K562 (cell line): ENCODE data around the gene SOX4. TPM values are rescaled to one million over a fixed set of nuclear protein-coding genes. Genes with fewer than 3 reads are reported as not detected.

Experiments
- ATAC-seq: fragments of 200-7000 bp; cut with Tn5 transposase; 3 replicates; pipeline ENCODE4 v1.9.1; 2020; ENCODE audit warnings: moderate library complexity
- BruUV-seq: library from RNA; stranded (reverse); fragments of 400-500 nt; replicated peaks from 2 replicates; lab custom pipeline; 2021; lab: Mats Ljungman, UMichigan
- CTCF ChIA-PET: fragments of 300-600 bp; formaldehyde crosslinking; extraction: SDS; loops from one replicate; lab custom pipeline; 2021; ENCODE audit warnings: low intra/inter-chr PET ratio; lab: Yijun Ruan, JAX
- POLR2A ChIA-PET: fragments of 300-600, 350-650 bp; sonication (Branson Sonifier 250); formaldehyde crosslinking; extraction: SDS; loops from one replicate; lab custom pipeline; 2021; ENCODE audit warnings: antibody characterized with exemption, inconsistent platforms; lab: Yijun Ruan, JAX
- DNase-seq, 4 experiments: peaks; one replicate each; pipeline versions ENCODE4 v3.0.0 to v3.0.0-alpha.2; 2011 to 2018; ENCODE audit warnings: low spot score in 3 of 4, mixed read lengths in 3 of 4; ENCODE audit errors: extremely low read depth in 1 of 4
- FAIRE-seq: peaks from 2 replicates; lab custom pipeline; 2011; peaks lifted over from hg19 to GRCh38; lab: Jason Lieb, UNC
- H2AFZ ChIP-seq: 2 replicates; pipeline ENCODE4 v1.6.0; 2011; ENCODE audit warnings: low read depth, low read length, control low read depth, inconsistent platforms
- H3K27ac ChIP-seq: fragments of 200-600 bp; 3 replicates; pipeline ENCODE4 v1.8.0; 2011; ENCODE audit warnings: low read depth, mild to moderate bottlenecking, control low read depth, inconsistent platforms, low read length, moderate library complexity, mixed read lengths; ENCODE audit errors: extremely low read depth
- H3K27me3 ChIP-seq, 2 experiments: fragments of 300-600 bp in 1 of 2; 2 replicates in 1 of 2; 3 replicates in 1 of 2; pipeline versions ENCODE4 v1.6.0 to v1.8.0; 2011; ENCODE audit warnings: inconsistent platforms in 2 of 2, low read length in 2 of 2, mild to moderate bottlenecking in 1 of 2, mixed read lengths in 1 of 2, moderate library complexity in 1 of 2; ENCODE audit not compliant: control insufficient read depth in 2 of 2, insufficient read depth in 2 of 2
- H3K36me3 ChIP-seq: fragments of 300-600 bp; 3 replicates; pipeline ENCODE4 v1.8.0; 2011; ENCODE audit warnings: mild to moderate bottlenecking, low read length, inconsistent platforms; ENCODE audit not compliant: control insufficient read depth, insufficient read depth
- H3K4me1 ChIP-seq, 2 experiments: fragments of 200-600 bp in 1 of 2; replicated peaks in 1 of 2; 2 replicates in 1 of 2; 3 replicates in 1 of 2; pipeline versions ENCODE4 v1.5.1 to v1.8.0; 2011; ENCODE audit warnings: inconsistent platforms in 2 of 2, low read length in 2 of 2, mild to moderate bottlenecking in 1 of 2, mixed read lengths in 1 of 2, moderate library complexity in 1 of 2; ENCODE audit not compliant: control insufficient read depth in 2 of 2, insufficient read depth in 2 of 2
- H3K4me2 ChIP-seq: 2 replicates; pipeline ENCODE4 v1.6.1; 2011; ENCODE audit warnings: low read length, control low read depth, inconsistent platforms, mixed read lengths; ENCODE audit not compliant: insufficient read depth
- H3K4me3 ChIP-seq: fragments of 200-600 bp; sonication (generic), shearing (Covaris generic); 2 replicates; pipeline ENCODE4 v1.5.1; 2016; ENCODE audit warnings: control low read depth, inconsistent platforms
- H3K79me2 ChIP-seq: fragments of 200-600 bp; 3 replicates; pipeline ENCODE4 v1.8.0; 2011; ENCODE audit warnings: low read length, inconsistent platforms; ENCODE audit not compliant: control insufficient read depth, insufficient read depth
- H3K9ac ChIP-seq, 2 experiments: 2 replicates each; pipeline versions ENCODE4 v1.6.0 to v1.6.1; 2011; ENCODE audit warnings: low read depth in 2 of 2, low read length in 2 of 2, control low read depth in 1 of 2, inconsistent platforms in 1 of 2, mild to moderate bottlenecking in 1 of 2, mixed read lengths in 1 of 2; ENCODE audit not compliant: insufficient read depth in 1 of 2
- H3K9me1 ChIP-seq: one replicate; pipeline ENCODE4 v1.6.0; 2011; ENCODE audit warnings: inconsistent platforms, mild to moderate bottlenecking, low read length, moderate library complexity; ENCODE audit not compliant: control insufficient read depth, insufficient read depth
- H3K9me3 ChIP-seq: replicated peaks from 2 replicates; pipeline ENCODE4 v1.5.1; 2011; ENCODE audit warnings: low read depth, low read length, inconsistent platforms; ENCODE audit not compliant: control insufficient read depth, insufficient read depth
- H4K20me1 ChIP-seq: replicated peaks from 2 replicates; pipeline ENCODE4 v1.6.1; 2011; ENCODE audit warnings: low read length, inconsistent platforms, mixed read lengths; ENCODE audit not compliant: control insufficient read depth, insufficient read depth
- ARID1B ChIP-seq: fragments of 450-650 bp; IDR thresholded peaks from 2 replicates; pipeline ENCODE4 v1.6.1; 2016; ENCODE audit warnings: antibody characterized with exemption, mild to moderate bottlenecking, inconsistent platforms
- EGR1 ChIP-seq: fragments of 450-650 bp; conservative IDR thresholded peaks from 2 replicates; pipeline ENCODE4 v1.6.1; 2017; ENCODE audit warnings: mild to moderate bottlenecking
- FOXP1 ChIP-seq: sonication (generic); formaldehyde crosslinking; IDR thresholded peaks from 2 replicates; pipeline ENCODE4 v1.8.0; 2022; ENCODE audit warnings: mild to moderate bottlenecking, missing genetic modification reagents
- KDM2B ChIP-seq: fragments of 250-450 bp; sonication (Bioruptor Pico); IDR thresholded peaks from 2 replicates; pipeline ENCODE4 v1.8.0; 2021; ENCODE audit warnings: mild to moderate bottlenecking, moderate library complexity
- L3MBTL2 ChIP-seq: fragments of 450-650 bp; IDR thresholded peaks from 2 replicates; pipeline ENCODE4 v1.6.1; 2016; ENCODE audit warnings: mild to moderate bottlenecking, moderate library complexity
- RUNX1 ChIP-seq: sonication (generic); IDR thresholded peaks from 2 replicates; pipeline ENCODE4 v1.6.1; 2016; ENCODE audit warnings: antibody characterized with exemption, low read depth
- SMAD2 ChIP-seq: fragments of 150-350 bp; IDR thresholded peaks from 2 replicates; pipeline ENCODE4 v1.6.1; 2014; ENCODE audit warnings: low read depth, mild to moderate bottlenecking, low read length
- TCF7L2 ChIP-seq: fragments of 150-350 bp; IDR thresholded peaks from 2 replicates; pipeline ENCODE4 v1.6.1; 2016; ENCODE audit warnings: low read depth, mild to moderate bottlenecking, low read length, moderate library complexity
- ZKSCAN3 ChIP-seq: fragments of 250-450 bp; sonication (Bioruptor Pico); IDR thresholded peaks from 2 replicates; pipeline ENCODE4 v1.4.0; 2020
- ZNF41 ChIP-seq: fragments of 250-450 bp; sonication (Bioruptor Pico); conservative IDR thresholded peaks from 2 replicates; pipeline ENCODE4 v1.4.0; 2020; ENCODE audit warnings: mild to moderate bottlenecking
- ZNF445 ChIP-seq: fragments of 250-450 bp; sonication (Bioruptor Pico); IDR thresholded peaks from 2 replicates; pipeline ENCODE4 v1.4.0; 2020; ENCODE audit warnings: low read depth, mild to moderate bottlenecking, moderate library complexity
- WGBS: fragments of 100-300 bp; shearing (Covaris generic); methylation state at CpG from one replicate; pipeline ENCODE4 v1.1.6; 2016; ENCODE audit warnings: low coverage, mixed read lengths; ENCODE audit not compliant: insufficient coverage; ENCODE audit errors: missing lambda C conversion rate; 5-methylcytosine and 5-hydroxymethylcytosine counted together
- in situ Hi-C: fragments of 300-500 bp; cut with MboI; formaldehyde crosslinking; loops from 4 replicates; pipeline ENCODE4 v1.15.0; 2018; ENCODE audit warnings: inconsistent platforms, mixed read lengths
- intact Hi-C: fragments of 100-400 bp; cut with micrococcal nuclease; formaldehyde crosslinking; loops from 2 replicates; pipeline ENCODE4 v1.14.2; 2022
- polyA plus RNA-seq, 8 experiments: library from polyadenylated mRNA; depleted of rRNA in 4 of 8; stranded (reverse) in 5 of 8; unstranded in 3 of 8; fragments of >200 nt; fragmentation: Nextera tagmentation in 2 of 8; fragmentation: Illumina TruSeq in 1 of 8; extraction: Ambion mirVana in 2 of 8; extraction: Trizol in 1 of 8; gene quantifications; 2 replicates each; pipeline versions ENCODE4 v1.2.1 to v1.2.3, GENCODE V29; 2011 to 2014; ENCODE audit warnings: inconsistent platforms in 1 of 8, missing spikeins in 1 of 8
- total RNA-seq, 7 experiments: library from RNA; depleted of rRNA in 6 of 7; stranded (reverse); fragments of >200 nt in 6 of 7; fragmentation: Illumina TruSeq in 2 of 7; extraction: Trizol in 2 of 7; gene quantifications; 2 replicates each; pipeline versions ENCODE4 v1.2.1 to v1.2.3, GENCODE V29; 2011 to 2021; ENCODE audit warnings: low replicate concordance in 1 of 7
- TF ChIP-seq, protein P1 (sequence below): fragments of 250-450 bp; sonication (Bioruptor Pico); IDR thresholded peaks from 2 replicates; pipeline ENCODE4 v1.8.0; 2022; ENCODE audit warnings: moderate library complexity, mild to moderate bottlenecking, inconsistent platforms
- TF ChIP-seq, protein P2 (sequence below): sonication (generic); formaldehyde crosslinking; IDR thresholded peaks from 2 replicates; pipeline ENCODE4 v1.8.1; 2022; ENCODE audit warnings: missing genetic modification reagents
- TF ChIP-seq, protein P3 (sequence below): fragments of 250-450 bp; sonication (Bioruptor Pico); IDR thresholded peaks from 2 replicates; pipeline ENCODE4 v1.8.0; 2021; ENCODE audit warnings: moderate library complexity, mild to moderate bottlenecking, inconsistent platforms
- TF ChIP-seq, protein P4 (sequence below): fragments of 450-650 bp; IDR thresholded peaks from 2 replicates; pipeline ENCODE4 v1.6.1; 2014; ENCODE audit warnings: low read depth, mild to moderate bottlenecking, moderate library complexity, borderline replicate concordance
- TF ChIP-seq, protein P5 (sequence below): sonication (generic); formaldehyde crosslinking; IDR thresholded peaks from 2 replicates; pipeline ENCODE4 v1.8.0; 2022; ENCODE audit warnings: mild to moderate bottlenecking, missing genetic modification reagents

Gene SOX4
- total and polyA plus RNA-seq, 9 of the 15 experiments (the other 6 are each of a cell fraction or from before 2014, with no cell fraction given), result 0.03 to 0.29 (median 0.04) TPM

DNA sequence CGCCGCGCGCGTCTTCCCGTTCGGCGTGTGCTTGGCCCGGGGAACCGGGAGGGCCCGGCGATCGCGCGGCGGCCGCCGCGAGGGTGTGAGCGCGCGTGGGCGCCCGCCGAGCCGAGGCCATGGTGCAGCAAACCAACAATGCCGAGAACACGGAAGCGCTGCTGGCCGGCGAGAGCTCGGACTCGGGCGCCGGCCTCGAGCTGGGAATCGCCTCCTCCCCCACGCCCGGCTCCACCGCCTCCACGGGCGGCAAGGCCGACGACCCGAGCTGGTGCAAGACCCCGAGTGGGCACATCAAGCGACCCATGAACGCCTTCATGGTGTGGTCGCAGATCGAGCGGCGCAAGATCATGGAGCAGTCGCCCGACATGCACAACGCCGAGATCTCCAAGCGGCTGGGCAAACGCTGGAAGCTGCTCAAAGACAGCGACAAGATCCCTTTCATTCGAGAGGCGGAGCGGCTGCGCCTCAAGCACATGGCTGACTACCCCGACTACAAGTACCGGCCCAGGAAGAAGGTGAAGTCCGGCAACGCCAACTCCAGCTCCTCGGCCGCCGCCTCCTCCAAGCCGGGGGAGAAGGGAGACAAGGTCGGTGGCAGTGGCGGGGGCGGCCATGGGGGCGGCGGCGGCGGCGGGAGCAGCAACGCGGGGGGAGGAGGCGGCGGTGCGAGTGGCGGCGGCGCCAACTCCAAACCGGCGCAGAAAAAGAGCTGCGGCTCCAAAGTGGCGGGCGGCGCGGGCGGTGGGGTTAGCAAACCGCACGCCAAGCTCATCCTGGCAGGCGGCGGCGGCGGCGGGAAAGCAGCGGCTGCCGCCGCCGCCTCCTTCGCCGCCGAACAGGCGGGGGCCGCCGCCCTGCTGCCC, 1.1 kb downstream of the SOX4 start:
- no peak for FAIRE-seq
- ChIA-PET POLR2A (no interaction called here), CTCF (no interaction called here)
- Histone ChIP-seq H3K9ac (peak overlapping the region in 1 of 2 experiments; percentile 78; a peak in 2 of 4 replicates), H3K9me1 (no peaks in the 10 kb centered on the region), H3K4me3 (peak overlapping the region; percentile 18), H2AFZ (peak overlapping the region; percentile 63), H3K27ac (no peak overlapping the region), H3K9me3 (no peaks in the 10 kb centered on the region), H3K4me2 (peak overlapping the region; percentile 58), H4K20me1 (no peaks in the 10 kb centered on the region), H3K79me2 (no peaks in the 10 kb centered on the region), H3K4me1 (peaks cover 0 to 23% of the 10 kb centered on the region in 2 experiments; a peak in 2 of 5 replicates), H3K27me3 (peaks cover 8 to 18% of the 10 kb centered on the region in 2 experiments; a peak in 3 of 5 replicates), H3K36me3 (no peaks in the 10 kb centered on the region)
- WGBS, result 15% methylated on average over 55 of the region's 112 CpGs
- peak; percentile 50; the same call in 2 of the 3 replicates for ATAC-seq
- intact Hi-C loops, result loop anchor here (10.0 kb wide), 3 partner anchors 720 to 1500 kb away; no protein-coding TSS in a partner anchor
- in situ Hi-C loops, result no loop called here
- BruUV-seq, result no TSS peak
- peak in 1 of 4 experiments; percentile 20 for DNase-seq
- TF ChIP-seq ARID1B (no peak), ZNF41 (CRISPR knock-in tag) (no peak), FOXP1 (CRISPR knock-in tag) (0 out of 2 replicates have a peak, but pooled peaks have one; percentile 40), SMAD2 (no peak), EGR1 (0 out of 2 replicates have a peak, but pooled peaks have one; percentile 24), ZKSCAN3 (CRISPR knock-in tag) (no peak), L3MBTL2 (peak; percentile 46), RUNX1 (no peak), KDM2B (CRISPR knock-in tag) (no peak), ZNF445 (CRISPR knock-in tag) (no peak), TCF7L2 (no peak)
- TF ChIP-seq, protein P1, sequence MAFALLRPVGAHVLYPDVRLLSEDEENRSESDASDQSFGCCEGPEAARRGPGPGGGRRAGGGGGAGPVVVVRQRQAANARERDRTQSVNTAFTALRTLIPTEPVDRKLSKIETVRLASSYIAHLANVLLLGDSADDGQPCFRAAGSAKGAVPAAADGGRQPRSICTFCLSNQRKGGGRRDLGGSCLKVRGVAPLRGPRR (CRISPR knock-in tag), result no peak
- TF ChIP-seq, protein P2, sequence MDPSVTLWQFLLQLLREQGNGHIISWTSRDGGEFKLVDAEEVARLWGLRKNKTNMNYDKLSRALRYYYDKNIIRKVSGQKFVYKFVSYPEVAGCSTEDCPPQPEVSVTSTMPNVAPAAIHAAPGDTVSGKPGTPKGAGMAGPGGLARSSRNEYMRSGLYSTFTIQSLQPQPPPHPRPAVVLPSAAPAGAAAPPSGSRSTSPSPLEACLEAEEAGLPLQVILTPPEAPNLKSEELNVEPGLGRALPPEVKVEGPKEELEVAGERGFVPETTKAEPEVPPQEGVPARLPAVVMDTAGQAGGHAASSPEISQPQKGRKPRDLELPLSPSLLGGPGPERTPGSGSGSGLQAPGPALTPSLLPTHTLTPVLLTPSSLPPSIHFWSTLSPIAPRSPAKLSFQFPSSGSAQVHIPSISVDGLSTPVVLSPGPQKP, result no peak
- TF ChIP-seq, protein P3, sequence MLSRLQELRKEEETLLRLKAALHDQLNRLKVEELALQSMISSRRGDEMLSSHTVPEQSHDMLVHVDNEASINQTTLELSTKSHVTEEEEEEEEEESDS (CRISPR knock-in tag), result no peak
- TF ChIP-seq, protein P4, sequence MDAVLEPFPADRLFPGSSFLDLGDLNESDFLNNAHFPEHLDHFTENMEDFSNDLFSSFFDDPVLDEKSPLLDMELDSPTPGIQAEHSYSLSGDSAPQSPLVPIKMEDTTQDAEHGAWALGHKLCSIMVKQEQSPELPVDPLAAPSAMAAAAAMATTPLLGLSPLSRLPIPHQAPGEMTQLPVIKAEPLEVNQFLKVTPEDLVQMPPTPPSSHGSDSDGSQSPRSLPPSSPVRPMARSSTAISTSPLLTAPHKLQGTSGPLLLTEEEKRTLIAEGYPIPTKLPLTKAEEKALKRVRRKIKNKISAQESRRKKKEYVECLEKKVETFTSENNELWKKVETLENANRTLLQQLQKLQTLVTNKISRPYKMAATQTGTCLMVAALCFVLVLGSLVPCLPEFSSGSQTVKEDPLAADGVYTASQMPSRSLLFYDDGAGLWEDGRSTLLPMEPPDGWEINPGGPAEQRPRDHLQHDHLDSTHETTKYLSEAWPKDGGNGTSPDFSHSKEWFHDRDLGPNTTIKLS, result no peak
- TF ChIP-seq, protein P5, sequence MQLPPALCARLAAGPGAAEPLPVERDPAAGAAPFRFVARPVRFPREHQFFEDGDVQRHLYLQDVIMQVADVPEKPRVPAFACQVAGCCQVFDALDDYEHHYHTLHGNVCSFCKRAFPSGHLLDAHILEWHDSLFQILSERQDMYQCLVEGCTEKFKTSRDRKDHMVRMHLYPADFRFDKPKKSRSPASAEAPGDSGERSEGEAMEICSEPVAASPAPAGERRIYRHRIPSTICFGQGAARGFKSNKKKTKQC (CRISPR knock-in tag), result no peak
